Measurements from ENCODE around the gene NPEPPS. TPM values are rescaled to one million over a fixed set of nuclear protein-coding genes. Genes with fewer than 3 reads are reported as not detected.
A peak's percentile ranks its signal among the peaks of the same experiment; 100 is the strongest.
"Not testable (repeated sequence)": the region's sequence is repeated elsewhere in the genome, so short reads cannot be mapped to it uniquely, and the experiment has no call there.

NPEPPS gene
- 100 to 1,000 TPM; 103 to 105 TPM for total RNA-seq

DNA sequence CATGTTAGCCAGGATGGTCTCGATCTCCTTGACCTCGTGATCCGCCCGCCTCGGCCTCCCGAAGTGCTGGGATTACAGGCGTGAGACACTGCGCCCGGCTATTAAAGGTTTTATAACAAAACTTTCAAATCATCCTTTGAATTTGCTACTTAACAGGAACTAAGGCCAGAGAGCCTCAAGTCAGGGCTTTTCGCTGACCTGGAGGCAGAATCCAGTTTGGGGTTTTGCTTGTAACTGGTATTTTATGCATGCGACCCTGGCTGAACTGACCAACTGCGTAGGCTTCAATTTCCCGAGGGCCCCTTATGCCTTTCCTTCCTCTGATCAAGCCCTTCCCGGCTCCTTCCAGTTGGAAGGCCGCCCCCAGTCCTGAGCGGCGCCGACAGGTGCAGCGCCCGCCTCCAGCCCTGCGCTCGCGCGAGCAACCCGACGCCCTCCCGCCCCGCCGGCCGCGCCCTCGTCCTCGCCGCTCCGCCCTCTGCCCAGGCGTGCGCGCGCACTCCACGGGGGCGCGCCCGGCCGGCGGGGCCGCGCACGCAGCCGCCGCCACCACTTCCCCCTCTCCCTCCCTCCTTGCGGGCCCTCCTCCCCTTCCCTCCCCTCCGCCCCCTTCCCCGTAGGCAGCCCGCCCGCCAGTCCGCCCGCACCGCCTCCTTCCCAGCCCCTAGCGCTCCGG, at the start of gene NPEPPS:
TSS of gene NPEPPS (plus strand) at position 552 of the 676 bp plus-strand sequence. CDS start 193 bp downstream, outside the sequence.
- H3K36me3 Mint-ChIP-seq (ENCODE audit: low read depth); H3K27me3 Mint-ChIP-seq; H3K9me3 Mint-ChIP-seq; CTCF ChIA-PET; POLR2A ChIA-PET; H3K4me1 Mint-ChIP-seq: not testable (repeated sequence)
- Mint-ChIP-seq H3K4me3 (peak within 1 kb of the TSS; percentile 90), H3K27ac (peak within 1 kb of the TSS; percentile 80)
- peak; percentile 90 for DNase-seq

- peak; percentile 21 for DNase-seq
- Mint-ChIP-seq H3K4me1 (peaks cover 19% of the 10 kb centered on the region), H3K27ac (peak overlapping the region; percentile 91), H3K4me3 (peak overlapping the region; percentile 90)
- H3K27me3 Mint-ChIP-seq; H3K9me3 Mint-ChIP-seq; POLR2A ChIA-PET; H3K36me3 Mint-ChIP-seq (ENCODE audit: low read depth): not testable (repeated sequence)
- CTCF ChIA-PET = interaction anchor here (1.3 kb wide), 1 partner anchor 159 kb away, joined by 3 read pairs; no protein-coding TSS in a partner anchor
Observed at GRCh38 chr17:47491841-47492212, 39.1 kb upstream of the NPEPPS start.

- H3K4me3 Mint-ChIP-seq; DNase-seq; H3K36me3 Mint-ChIP-seq (ENCODE audit: low read depth); H3K9me3 Mint-ChIP-seq; H3K27ac Mint-ChIP-seq; POLR2A ChIA-PET; H3K27me3 Mint-ChIP-seq; CTCF ChIA-PET: not testable (repeated sequence)
- peaks cover 15% of the 10 kb centered on the region for H3K4me1 Mint-ChIP-seq
Observed at GRCh38 chr17:47499074-47499473, 31.8 kb upstream of the NPEPPS start.

- H3K36me3 Mint-ChIP-seq (ENCODE audit: low read depth); H3K27ac Mint-ChIP-seq; POLR2A ChIA-PET: not testable (repeated sequence)
Observed at GRCh38 chr17:47499494-47499893, 31.4 kb upstream of the NPEPPS start.

DNA sequence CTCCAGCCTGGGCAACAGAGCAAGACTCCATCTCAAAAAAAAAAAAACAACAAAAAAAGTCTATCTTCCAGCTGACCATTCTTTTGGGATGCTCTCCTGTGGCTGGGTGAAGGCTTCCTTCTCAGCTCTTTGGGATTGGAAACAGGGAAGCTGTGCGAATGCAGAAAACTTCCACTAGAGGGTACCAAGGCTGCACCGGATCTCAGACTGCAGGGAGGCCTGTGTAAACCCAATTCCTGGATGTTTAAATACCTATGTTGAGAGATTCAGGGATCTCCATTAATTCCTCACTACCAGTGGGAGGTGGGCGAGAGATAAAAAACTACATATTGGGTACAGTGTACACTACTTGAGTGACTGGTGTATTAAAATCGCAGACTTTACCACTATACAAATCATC, 30.3 kb upstream of the NPEPPS start:
- POLR2A ChIA-PET; H3K9me3 Mint-ChIP-seq; DNase-seq; H3K36me3 Mint-ChIP-seq (ENCODE audit: low read depth); H3K4me3 Mint-ChIP-seq; H3K27me3 Mint-ChIP-seq: not testable (repeated sequence)
- peaks cover 16% of the 10 kb centered on the region for H3K4me1 Mint-ChIP-seq
- H3K27ac Mint-ChIP-seq = peak overlapping the region; percentile 56
- CTCF ChIA-PET = interaction anchor here (1.4 to 2.7 kb wide), 2 partner anchors 116 to 118 kb away, joined by 3 to 14 read pairs; no protein-coding TSS in a partner anchor

More at GRCh38 chr17:47499494-47499893, 31.4 kb upstream of the NPEPPS start:
- DNase-seq, H3K4me3 Mint-ChIP-seq, H3K9me3 Mint-ChIP-seq, H3K27me3 Mint-ChIP-seq: not testable (repeated sequence)
- H3K4me1 Mint-ChIP-seq = peaks cover 16% of the 10 kb centered on the region
- CTCF ChIA-PET = interaction anchor here (1.4 to 2.7 kb wide), 2 partner anchors 117 to 119 kb away, joined by 3 to 14 read pairs; no protein-coding TSS in a partner anchor

DNA sequence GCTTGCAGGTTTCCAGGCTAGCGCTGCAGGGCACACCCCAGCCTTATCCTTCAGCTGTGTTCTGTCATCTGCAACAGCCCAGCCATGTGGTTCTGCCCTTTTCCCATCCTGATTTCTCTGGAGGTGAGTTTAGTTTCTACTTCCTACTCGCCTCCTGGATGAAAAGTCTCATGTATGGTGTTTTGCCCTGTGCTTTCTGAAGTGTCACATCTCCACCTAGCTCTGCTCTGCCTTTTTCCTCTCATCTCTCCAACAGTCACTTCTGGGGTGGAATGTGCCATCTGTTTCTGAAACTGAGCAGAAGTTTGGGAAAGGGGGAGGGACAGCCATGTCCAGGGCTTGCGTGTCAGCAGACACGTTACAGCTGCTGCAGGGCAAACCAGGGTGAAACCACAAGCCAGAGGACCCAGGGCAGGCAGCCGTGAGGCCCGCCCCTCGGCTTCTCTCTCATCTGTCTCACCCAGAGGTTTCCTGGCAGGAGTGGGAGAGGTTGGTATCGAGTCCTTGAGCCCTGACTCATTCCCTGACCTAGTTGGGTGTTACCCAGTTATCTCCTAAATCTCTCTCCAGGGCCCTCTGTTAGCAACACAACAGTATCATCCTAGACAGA, 28.7 kb upstream of the NPEPPS start:
- H3K9me3 Mint-ChIP-seq; H3K36me3 Mint-ChIP-seq (ENCODE audit: low read depth); H3K4me3 Mint-ChIP-seq; H3K27me3 Mint-ChIP-seq: not testable (repeated sequence)
- H3K27ac Mint-ChIP-seq = peak overlapping the region; percentile 59
- ChIA-PET CTCF (interaction anchor here (2.7 kb wide), 1 partner anchor 114 kb away, joined by 14 read pairs; no protein-coding TSS in a partner anchor), POLR2A (interaction anchor here (1.1 kb wide), 1 partner anchor 10 kb away, joined by 3 read pairs; no protein-coding TSS in a partner anchor)
- peaks cover 16% of the 10 kb centered on the region for H3K4me1 Mint-ChIP-seq
- peak; percentile 23 for DNase-seq

- POLR2A ChIA-PET; H3K27me3 Mint-ChIP-seq; H3K4me3 Mint-ChIP-seq; H3K36me3 Mint-ChIP-seq (ENCODE audit: low read depth); CTCF ChIA-PET; H3K9me3 Mint-ChIP-seq; DNase-seq: not testable (repeated sequence)
- Mint-ChIP-seq H3K27ac (peak overlapping the region; percentile 77), H3K4me1 (peaks cover 16% of the 10 kb centered on the region)
Observed at GRCh38 chr17:47502776-47503455, 28.0 kb upstream of the NPEPPS start.

- H3K27ac Mint-ChIP-seq; H3K9me3 Mint-ChIP-seq; H3K4me3 Mint-ChIP-seq; H3K27me3 Mint-ChIP-seq; CTCF ChIA-PET; H3K36me3 Mint-ChIP-seq (ENCODE audit: low read depth); H3K4me1 Mint-ChIP-seq; DNase-seq; POLR2A ChIA-PET: not testable (repeated sequence)
Observed at GRCh38 chr17:47511701-47512146, 19.2 kb upstream of the NPEPPS start.

GRCh38 chr17:47513301-47513700, 17.6 kb upstream of the NPEPPS start:
- not testable (repeated sequence) for H3K4me3 Mint-ChIP-seq

GRCh38 chr17:47518880-47519279, 12.0 kb upstream of the NPEPPS start:
- H3K27ac Mint-ChIP-seq; DNase-seq; H3K9me3 Mint-ChIP-seq; H3K27me3 Mint-ChIP-seq; POLR2A ChIA-PET; CTCF ChIA-PET; H3K36me3 Mint-ChIP-seq (ENCODE audit: low read depth); H3K4me1 Mint-ChIP-seq; H3K4me3 Mint-ChIP-seq: not testable (repeated sequence)

More at GRCh38 chr17:47513301-47513700, 17.6 kb upstream of the NPEPPS start:
- H3K9me3 Mint-ChIP-seq; CTCF ChIA-PET; DNase-seq; H3K4me1 Mint-ChIP-seq; POLR2A ChIA-PET; H3K36me3 Mint-ChIP-seq (ENCODE audit: low read depth); H3K27me3 Mint-ChIP-seq; H3K27ac Mint-ChIP-seq: not testable (repeated sequence)

- CTCF ChIA-PET; H3K36me3 Mint-ChIP-seq (ENCODE audit: low read depth); H3K27ac Mint-ChIP-seq; H3K4me3 Mint-ChIP-seq; H3K9me3 Mint-ChIP-seq; H3K4me1 Mint-ChIP-seq; POLR2A ChIA-PET; H3K27me3 Mint-ChIP-seq; DNase-seq: not testable (repeated sequence)
Observed at GRCh38 chr17:47519365-47519764, 11.5 kb upstream of the NPEPPS start.

GRCh38 chr17:47520279-47520678, 10.6 kb upstream of the NPEPPS start:
- H3K4me3 Mint-ChIP-seq; H3K4me1 Mint-ChIP-seq; H3K27ac Mint-ChIP-seq; CTCF ChIA-PET; DNase-seq; H3K36me3 Mint-ChIP-seq (ENCODE audit: low read depth); H3K27me3 Mint-ChIP-seq; POLR2A ChIA-PET; H3K9me3 Mint-ChIP-seq: not testable (repeated sequence)

DNA sequence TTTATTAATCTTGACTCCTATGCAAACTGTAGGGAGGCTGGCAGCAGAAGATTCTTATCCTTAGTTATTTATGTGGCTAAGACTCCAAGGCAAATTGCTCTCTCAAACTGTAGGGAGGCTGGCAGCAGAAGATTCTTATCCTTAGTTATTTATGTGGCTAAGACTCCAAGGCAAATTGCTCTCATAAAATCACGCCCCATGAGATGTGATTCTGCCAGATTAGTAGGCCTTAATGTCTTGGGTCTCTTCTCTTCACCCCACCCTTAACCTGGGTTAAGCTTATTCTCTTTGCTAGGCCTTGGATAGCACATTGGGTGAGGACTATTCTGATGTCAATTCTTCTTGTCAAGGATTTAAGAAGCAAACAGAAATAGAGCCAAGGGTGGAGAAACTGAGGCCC, 9.5 kb upstream of the NPEPPS start:
- POLR2A ChIA-PET; H3K27me3 Mint-ChIP-seq; H3K4me1 Mint-ChIP-seq; H3K9me3 Mint-ChIP-seq; DNase-seq; H3K4me3 Mint-ChIP-seq; H3K27ac Mint-ChIP-seq; H3K36me3 Mint-ChIP-seq (ENCODE audit: low read depth); CTCF ChIA-PET: not testable (repeated sequence)

Measured in activated CD4-positive, alpha-beta memory T cell treated with anti-CD3 and anti-CD28 coated beads, Interleukin-2, amount 10 ng/mL, durations not matched to agents 7 days and 5 days (primary cell).